ENCODE results near the gene SLC22A23.
A peak's percentile ranks its signal among the peaks of the same experiment; 100 is the strongest.

Gene SLC22A23

GRCh38 chr6:3227363-3228045 is 229.3 kb downstream of the SLC22A23 start, which contains the start of gene TUBB2B:
Gene TUBB2B (minus strand): TSS chr6:3227653. CDS start chr6:3227543, 110 bp downstream.
- peaks cover 65 to 79% of the 10 kb centered on the region in 2 donors for H3K27me3 Mint-ChIP-seq
- H3K4me1 Mint-ChIP-seq (ENCODE audit: low read depth in 2 of 2): peaks cover 38 to 41% of the 10 kb centered on the region in 2 donors
- DNase-seq (no peak), ATAC-seq (replicated peaks) (peak; percentile 9)
- H3K4me3 Mint-ChIP-seq: peak within 1 kb of the TSS; percentile 71 to 89
- H3K27ac Mint-ChIP-seq: no peak within 1 kb of the TSS
- H3K36me3 Mint-ChIP-seq (ENCODE audit: insufficient read depth): peaks cover 8% of the 10 kb centered on the region
- no peaks in the 10 kb centered on the region for H3K9me3 Mint-ChIP-seq

GRCh38 chr6:3226481-3227362 is 230.1 kb downstream of the SLC22A23 start:
- peaks cover 5 to 6% of the 10 kb centered on the region in 2 donors for H3K9me3 Mint-ChIP-seq
- peak overlapping the region; percentile 71 to 89 for H3K4me3 Mint-ChIP-seq
- peaks cover 33 to 40% of the 10 kb centered on the region in 2 donors for H3K4me1 Mint-ChIP-seq (ENCODE audit: low read depth in 2 of 2)
- peaks cover 14% of the 10 kb centered on the region for H3K36me3 Mint-ChIP-seq (ENCODE audit: insufficient read depth)
- H3K27ac Mint-ChIP-seq: no peak overlapping the region
- DNase-seq (no peak), ATAC-seq (replicated peaks) (peak; percentile 24)
- H3K27me3 Mint-ChIP-seq: peaks cover 57 to 71% of the 10 kb centered on the region in 2 donors

- no peak overlapping the region for H3K27ac Mint-ChIP-seq
- H3K36me3 Mint-ChIP-seq (ENCODE audit: insufficient read depth): peaks cover 16% of the 10 kb centered on the region
- H3K4me3 Mint-ChIP-seq: peak overlapping the region in 1 of 2 donors; percentile 89
- ATAC-seq (replicated peaks): no peak
- DNase-seq: no peak
- H3K4me1 Mint-ChIP-seq (ENCODE audit: low read depth in 2 of 2): peaks cover 27 to 35% of the 10 kb centered on the region in 2 donors
- peaks cover 7% of the 10 kb centered on the region in 2 donors for H3K9me3 Mint-ChIP-seq
- peaks cover 50 to 64% of the 10 kb centered on the region in 2 donors for H3K27me3 Mint-ChIP-seq
Measured at GRCh38 chr6:3226042-3226441, 230.8 kb downstream of the SLC22A23 start.

GRCh38 chr6:3222506-3223038 is 234.3 kb downstream of the SLC22A23 start:
- Mint-ChIP-seq H3K9me3 (peaks cover 7% of the 10 kb centered on the region in 2 donors), H3K27ac (peak overlapping the region; percentile 74 to 85), H3K4me3 (no peak overlapping the region), H3K4me1 (ENCODE audit: low read depth in 2 of 2) (peaks cover 4 to 7% of the 10 kb centered on the region in 2 donors), H3K36me3 (ENCODE audit: insufficient read depth) (peaks cover 8% of the 10 kb centered on the region), H3K27me3 (peaks cover 43 to 62% of the 10 kb centered on the region in 2 donors)
- ATAC-seq (replicated peaks): no peak
- DNase-seq: no peak

- Mint-ChIP-seq H3K27me3 (peaks cover 41 to 62% of the 10 kb centered on the region in 2 donors), H3K9me3 (peaks cover 7% of the 10 kb centered on the region in 2 donors), H3K36me3 (ENCODE audit: insufficient read depth) (peaks cover 8% of the 10 kb centered on the region), H3K4me3 (no peak overlapping the region), H3K4me1 (ENCODE audit: low read depth in 2 of 2) (peaks cover under 1 to 1% of the 10 kb centered on the region in 2 donors), H3K27ac (peak overlapping the region; percentile 74 to 85)
- no peak for DNase-seq
- no peak for ATAC-seq (replicated peaks)
Measured at GRCh38 chr6:3221578-3221977, 235.3 kb downstream of the SLC22A23 start.

GRCh38 chr6:3220366-3220765 is 236.5 kb downstream of the SLC22A23 start:
- peaks cover 7% of the 10 kb centered on the region in 2 donors for H3K9me3 Mint-ChIP-seq
- H3K36me3 Mint-ChIP-seq (ENCODE audit: insufficient read depth): peaks cover 8% of the 10 kb centered on the region
- ATAC-seq (replicated peaks) (no peak), DNase-seq (no peak)
- H3K4me1 Mint-ChIP-seq (ENCODE audit: low read depth in 2 of 2): no peaks in the 10 kb centered on the region
- peaks cover 44 to 63% of the 10 kb centered on the region in 2 donors for H3K27me3 Mint-ChIP-seq
- no peak overlapping the region for H3K4me3 Mint-ChIP-seq
- H3K27ac Mint-ChIP-seq: no peak overlapping the region
